OCI-LY7 (cell line): ENCODE data around the gene PTP4A1. TPM values are rescaled to one million over a fixed set of nuclear protein-coding genes. Genes with fewer than 3 reads are reported as not detected.

Experiments
- BruUV-seq: library from RNA; stranded (reverse); fragments of 400-500 nt; replicated peaks from 2 replicates; lab custom pipeline; 2021; lab: Mats Ljungman, UMichigan
- CTCF ChIA-PET: fragments of 300-600 bp; sonication (Branson Sonifier 250); formaldehyde crosslinking; loops from one replicate; lab custom pipeline; 2022; ENCODE audit warnings: antibody characterized with exemption; ENCODE audit not compliant: unreplicated experiment; lab: Charles Lee
- POLR2A ChIA-PET: fragments of 300-600 bp; sonication (Branson Sonifier 250); formaldehyde crosslinking; loops from one replicate; lab custom pipeline; 2022; ENCODE audit warnings: antibody characterized with exemption; lab: Charles Lee
- DNase-seq: peaks from one replicate; pipeline ENCODE4 v3.0.0-alpha.2; 2015; ENCODE audit warnings: low spot score
- H2AFZ ChIP-seq: fragments of 200-600 bp; sonication (generic), shearing (Covaris generic); 2 replicates; pipeline ENCODE4 v1.6.1; 2014; ENCODE audit warnings: mild to moderate bottlenecking, antibody characterized with exemption, low read length, moderate library complexity
- H3K27ac ChIP-seq: fragments of 200-600 bp; sonication (generic); 2 replicates; pipeline ENCODE4 v1.5.1; 2014; ENCODE audit warnings: mixed run types, low read depth, mild to moderate bottlenecking, moderate library complexity, low read length, inconsistent platforms; ENCODE audit not compliant: poor library complexity, severe bottlenecking
- H3K36me3 ChIP-seq: fragments of 200-600 bp; sonication (generic); 2 replicates; pipeline ENCODE4 v1.6.1; 2014; ENCODE audit warnings: mild to moderate bottlenecking, antibody characterized with exemption, low read length, moderate library complexity, mixed read lengths; ENCODE audit not compliant: insufficient read depth
- H3K4me1 ChIP-seq: fragments of 200-600 bp; sonication (generic); 2 replicates; pipeline ENCODE4 v1.5.1; 2014; ENCODE audit warnings: mild to moderate bottlenecking, low read length; ENCODE audit not compliant: insufficient read depth, poor library complexity, severe bottlenecking
- H3K4me2 ChIP-seq: fragments of 200-600 bp; sonication (generic); 2 replicates; pipeline ENCODE4 v1.6.1; 2014; ENCODE audit warnings: mild to moderate bottlenecking, low read length
- H3K4me3 ChIP-seq: fragments of 200-600 bp; sonication (generic); 2 replicates; pipeline ENCODE4 v1.5.1; 2014; ENCODE audit warnings: mild to moderate bottlenecking, low read depth, low read length; ENCODE audit not compliant: poor library complexity, severe bottlenecking
- H3K79me2 ChIP-seq: fragments of 200-600 bp; sonication (generic); 2 replicates; pipeline ENCODE4 v1.6.1; 2016; ENCODE audit warnings: low read depth, mild to moderate bottlenecking, low read length, moderate library complexity, mixed read lengths; ENCODE audit not compliant: insufficient read depth
- H3K9me2 ChIP-seq: fragments of 200-600 bp; sonication (generic); 2 replicates; pipeline ENCODE4 v1.6.1; 2016; ENCODE audit warnings: mild to moderate bottlenecking, low read length, mixed read lengths; ENCODE audit not compliant: insufficient read depth
- H3K9me3 ChIP-seq: fragments of 200-600 bp; sonication (generic); 2 replicates; pipeline ENCODE4 v1.6.1; 2014; ENCODE audit warnings: mild to moderate bottlenecking, mixed run types, low read length, mixed read lengths
- H4K20me1 ChIP-seq: fragments of 200-600 bp; sonication (generic); 2 replicates; pipeline ENCODE4 v1.6.1; 2014; ENCODE audit warnings: mild to moderate bottlenecking, antibody characterized with exemption, low read length, moderate library complexity, mixed read lengths; ENCODE audit not compliant: insufficient read depth
- CTCF ChIP-seq: fragments of 200-600 bp; sonication (generic); conservative IDR thresholded peaks from 2 replicates; pipeline ENCODE4 v1.5.1; 2014; ENCODE audit warnings: mild to moderate bottlenecking, antibody characterized with exemption, low read length, moderate library complexity, mixed read lengths
- EZH2phosphoT487 ChIP-seq: fragments of 200-600 bp; sonication (generic); IDR thresholded peaks from 2 replicates; pipeline ENCODE4 v1.6.1; 2018; ENCODE audit warnings: low read depth, borderline replicate concordance, mild to moderate bottlenecking, mixed run types, antibody characterized with exemption, low read length, moderate library complexity, mixed read lengths
- intact Hi-C: fragments of 100-400 bp; cut with micrococcal nuclease; formaldehyde crosslinking; loops from one replicate; pipeline ENCODE4 v1.10.0; 2022; ENCODE audit not compliant: unreplicated experiment
- total RNA-seq, 2 experiments: library from RNA; depleted of rRNA in 1 of 2; stranded (reverse); fragments of >200 nt in 1 of 2; shearing (Covaris generic) in 1 of 2; gene quantifications; 2 replicates each; pipeline ENCODE4 v1.2.3, GENCODE V29; 2014 to 2022

The PTP4A1 gene
- total RNA-seq, 2 experiments from 2014 or later = 21.2 to 76.0 TPM

- Histone ChIP-seq H3K27ac (no peak overlapping the region), H4K20me1 (no peaks in the 10 kb centered on the region), H3K4me2 (no peak overlapping the region), H3K4me1 (peaks cover 9% of the 10 kb centered on the region), H3K9me3 (no peaks in the 10 kb centered on the region), H3K4me3 (no peak overlapping the region), H3K79me2 (peaks cover 5% of the 10 kb centered on the region; the same call in 1 of the 2 replicates), H3K36me3 (no peaks in the 10 kb centered on the region), H2AFZ (no peak overlapping the region), H3K9me2 (no peaks in the 10 kb centered on the region)
- no peak for DNase-seq
- CTCF ChIA-PET = no interaction called here
- BruUV-seq = no TSS peak
- POLR2A ChIA-PET = no interaction called here
- intact Hi-C loops = no loop called here
- TF ChIP-seq EZH2phosphoT487 = no peak
- no peak for TF ChIP-seq CTCF
Observed at GRCh38 chr6:63567966-63568365, 4.3 kb upstream of the PTP4A1 start.

GRCh38 chr6:63571361-63572043 lies 778 bp upstream of the PTP4A1 start:
- Histone ChIP-seq H3K9me2 (no peaks in the 10 kb centered on the region), H3K4me3 (peak overlapping the region; percentile 85), H3K4me1 (peaks cover 23% of the 10 kb centered on the region), H3K4me2 (peak overlapping the region; percentile 79), H2AFZ (peak overlapping the region; percentile 91; the same call in 1 of the 2 replicates), H3K9me3 (peaks cover 6% of the 10 kb centered on the region; the same call in 1 of the 2 replicates), H3K79me2 (peaks cover 41% of the 10 kb centered on the region), H4K20me1 (peaks cover 25% of the 10 kb centered on the region), H3K27ac (peak overlapping the region; percentile 51), H3K36me3 (peaks cover 23% of the 10 kb centered on the region)
- BruUV-seq = TSS peak; percentile 77
- ChIA-PET POLR2A (no interaction called here), CTCF (no interaction called here)
- DNase-seq = no peak
- intact Hi-C loops = loop anchor here (1.0 to 5.0 kb wide), 5 partner anchors 53 to 218 kb away; no protein-coding TSS in a partner anchor
- TF ChIP-seq EZH2phosphoT487 = no peak
- TF ChIP-seq CTCF = no peak

- ChIA-PET CTCF (no interaction called here), POLR2A (no interaction called here)
- H3K9me2 ChIP-seq = no peaks in the 10 kb centered on the region
- peaks cover 33% of the 10 kb centered on the region for H4K20me1 ChIP-seq
- peak overlapping the region; percentile 76 for H3K27ac ChIP-seq
- intact Hi-C loops = loop anchor here (1.0 to 5.0 kb wide), 5 partner anchors 54 to 219 kb away; no protein-coding TSS in a partner anchor
- TSS peak; percentile 40 for BruUV-seq
- peaks cover 34% of the 10 kb centered on the region for H3K36me3 ChIP-seq
- no peak for TF ChIP-seq CTCF
- no peak for TF ChIP-seq EZH2phosphoT487
- H3K9me3 ChIP-seq = peaks cover 6% of the 10 kb centered on the region; the same call in 1 of the 2 replicates
- no peak for DNase-seq
- peaks cover 52% of the 10 kb centered on the region for H3K79me2 ChIP-seq
- peak overlapping the region; percentile 84 for H3K4me2 ChIP-seq
- peak overlapping the region; percentile 85 for H3K4me3 ChIP-seq
- peaks cover 23% of the 10 kb centered on the region for H3K4me1 ChIP-seq
- H2AFZ ChIP-seq = peak overlapping the region; percentile 56; the same call in 1 of the 2 replicates
Observed at GRCh38 chr6:63572747-63573075, 431 bp downstream of the PTP4A1 start.
